Raji (cell line): ENCODE measurements around the gene SIRT5.

Experiments used
- POLR2A ChIP-seq: IDR thresholded peaks from 2 replicates; pipeline ENCODE4 v1.6.1; 2011; ENCODE audit warnings: low read depth, low read length, control low read depth; ENCODE audit not compliant: insufficient read depth

The SIRT5 gene

GRCh38 chr6:13633343-13633742 lies 58.9 kb downstream of the SIRT5 start:
- no peak for TF ChIP-seq POLR2A

DNA sequence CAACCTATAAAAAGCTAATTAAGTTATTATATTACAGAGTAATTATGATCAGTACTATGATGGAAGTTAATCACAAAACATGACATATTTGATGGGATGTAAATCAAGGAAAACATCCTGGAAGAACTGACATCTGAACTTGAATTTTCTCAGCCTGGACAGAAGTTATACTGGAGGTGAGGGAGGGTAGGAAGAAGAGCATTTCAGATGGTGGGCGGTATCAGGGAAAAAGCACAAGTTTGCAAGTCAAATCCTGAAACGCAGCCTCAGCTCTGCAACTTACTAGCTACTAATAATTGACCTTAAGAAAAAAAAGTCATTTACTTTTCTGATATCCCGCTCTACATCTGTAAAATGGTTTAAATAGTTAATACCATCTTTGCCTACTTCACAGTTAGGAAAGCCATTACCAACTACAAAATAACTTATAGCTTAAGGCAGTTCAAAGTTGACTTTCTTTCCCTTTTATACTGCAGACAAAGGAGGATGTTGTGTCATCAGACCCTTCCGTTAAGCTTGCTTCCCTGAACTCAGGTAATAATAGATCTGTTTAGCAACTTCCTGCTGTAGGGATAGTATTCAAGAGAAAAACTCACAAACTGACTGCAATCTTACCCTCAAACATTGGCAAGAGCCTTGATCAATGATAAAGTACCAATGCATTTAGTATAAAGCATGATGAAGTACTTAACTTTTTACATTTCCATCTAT lies 61.7 kb downstream of the SIRT5 start:
- no peak for TF ChIP-seq POLR2A

DNA sequence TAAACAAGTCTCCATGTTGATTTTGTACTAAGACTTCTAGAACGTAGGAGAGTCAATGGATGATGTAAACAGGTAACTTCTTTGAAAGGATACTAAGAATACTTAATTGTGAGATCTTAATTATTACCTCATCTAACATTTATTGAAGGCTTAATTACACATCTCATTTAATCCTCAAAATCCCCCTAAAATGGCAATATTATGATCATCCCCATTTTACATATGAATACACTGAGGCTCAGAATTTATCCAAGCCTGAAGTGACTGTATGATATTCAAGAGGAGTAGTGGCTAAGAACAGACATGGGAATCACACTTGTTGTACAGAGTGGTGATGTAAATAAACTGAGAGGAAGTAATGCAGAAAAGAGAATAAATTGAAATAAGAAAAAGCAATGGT lies 63.6 kb downstream of the SIRT5 start:
- no peak for TF ChIP-seq POLR2A

DNA sequence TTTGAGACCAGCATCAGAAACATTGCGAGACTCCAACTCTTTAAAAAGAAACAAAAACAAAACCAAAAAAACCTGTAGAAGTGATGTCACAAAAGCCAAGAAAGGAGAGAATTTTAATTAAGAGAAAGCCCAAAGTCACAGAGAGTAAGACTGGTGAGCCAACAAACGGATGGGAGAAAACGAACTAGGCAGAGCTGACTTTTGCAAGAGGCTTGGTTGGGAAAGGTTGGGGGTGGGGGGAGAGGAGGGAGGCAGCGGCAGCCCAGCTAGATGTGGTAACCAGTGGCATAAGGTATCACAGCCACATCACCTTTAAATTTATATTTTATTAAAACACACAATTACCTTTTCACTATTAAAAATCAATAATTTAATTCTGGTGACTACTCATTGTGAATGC lies 64.2 kb downstream of the SIRT5 start:
- TF ChIP-seq POLR2A, result no peak

- TF ChIP-seq POLR2A, result no peak
Measured at GRCh38 chr6:13641315-13641714, 66.9 kb downstream of the SIRT5 start.

GRCh38 chr6:13643125-13643524 lies 68.7 kb downstream of the SIRT5 start:
- no peak for TF ChIP-seq POLR2A

GRCh38 chr6:13648850-13649249 lies 74.4 kb downstream of the SIRT5 start:
- no peak for TF ChIP-seq POLR2A

DNA sequence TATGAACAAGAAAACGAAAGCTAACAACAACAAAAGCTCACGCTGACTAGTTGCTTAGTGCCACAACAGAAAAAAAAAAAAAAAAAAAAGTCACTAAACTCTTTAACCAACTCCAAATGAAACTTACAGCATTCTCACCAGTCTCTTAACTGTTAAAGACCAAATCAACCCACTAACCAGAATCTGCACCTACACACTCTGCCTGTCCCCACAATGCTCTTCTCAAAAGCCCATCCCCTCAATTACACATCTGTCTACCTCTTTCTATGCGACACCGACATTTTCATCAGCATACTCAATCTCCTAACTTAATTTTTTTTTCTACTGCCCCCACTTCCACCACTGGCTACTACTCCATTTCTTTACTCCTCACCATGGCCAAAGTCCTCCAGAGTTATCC lies 75.0 kb downstream of the SIRT5 start:
- TF ChIP-seq POLR2A, result no peak

DNA sequence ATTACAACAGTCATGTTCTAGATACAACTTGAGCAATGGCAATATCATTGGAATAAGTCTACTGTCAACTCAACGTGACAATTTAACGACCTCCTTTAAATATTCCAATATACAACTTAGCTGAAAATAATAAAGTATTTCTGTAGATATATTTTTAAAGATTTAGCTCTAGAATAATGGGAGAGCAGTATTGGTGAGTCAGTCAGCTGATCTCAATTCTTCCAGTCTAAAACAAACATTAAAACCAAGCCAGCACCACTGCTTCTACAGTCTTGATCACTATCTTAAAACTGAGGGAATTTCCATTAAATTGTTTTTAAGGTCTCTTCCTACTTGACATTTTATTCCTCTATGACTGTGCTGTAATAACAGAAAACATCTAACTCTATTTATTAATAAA lies 78.9 kb downstream of the SIRT5 start:
- TF ChIP-seq POLR2A, result no peak

DNA sequence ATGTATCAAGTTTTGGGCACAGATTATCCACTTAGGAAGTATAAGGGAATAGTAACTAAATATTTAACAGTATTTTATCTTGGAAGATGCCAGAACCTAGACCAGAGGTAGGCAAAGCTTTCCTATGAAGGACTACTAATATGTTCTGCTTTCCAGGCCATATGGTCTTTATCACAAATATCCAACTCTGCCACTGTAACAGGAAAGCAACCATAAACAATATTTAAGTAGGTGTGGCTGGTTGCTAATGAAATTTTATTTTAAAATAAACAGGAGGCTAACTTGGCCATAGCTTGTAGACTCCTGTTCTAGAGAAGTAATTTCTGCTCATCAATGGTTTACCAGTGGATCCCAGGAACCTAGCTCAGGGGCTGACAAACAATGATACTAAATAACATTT lies 80.1 kb downstream of the SIRT5 start:
- TF ChIP-seq POLR2A, result no peak

GRCh38 chr6:13655700-13656099 lies 81.3 kb downstream of the SIRT5 start:
- no peak for TF ChIP-seq POLR2A

DNA sequence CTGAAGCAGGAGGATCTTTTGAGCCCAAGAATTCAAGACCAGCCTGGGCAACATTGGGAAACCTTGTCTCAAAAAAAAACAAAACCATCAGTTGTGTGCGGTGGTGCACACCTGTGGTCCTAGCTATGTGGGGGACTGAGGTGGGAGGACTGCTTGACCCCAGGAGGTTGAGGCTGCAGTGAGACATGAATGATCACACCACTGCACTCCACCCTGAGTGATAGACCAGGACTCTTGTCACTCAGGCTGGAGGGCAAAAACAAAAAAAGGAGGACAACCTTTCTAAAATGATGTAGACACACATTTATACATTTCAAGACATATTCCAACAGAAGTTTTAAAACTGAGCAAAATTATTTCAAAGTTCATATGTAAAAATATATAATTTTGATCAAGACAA lies 85.9 kb downstream of the SIRT5 start:
- no peak for TF ChIP-seq POLR2A

DNA sequence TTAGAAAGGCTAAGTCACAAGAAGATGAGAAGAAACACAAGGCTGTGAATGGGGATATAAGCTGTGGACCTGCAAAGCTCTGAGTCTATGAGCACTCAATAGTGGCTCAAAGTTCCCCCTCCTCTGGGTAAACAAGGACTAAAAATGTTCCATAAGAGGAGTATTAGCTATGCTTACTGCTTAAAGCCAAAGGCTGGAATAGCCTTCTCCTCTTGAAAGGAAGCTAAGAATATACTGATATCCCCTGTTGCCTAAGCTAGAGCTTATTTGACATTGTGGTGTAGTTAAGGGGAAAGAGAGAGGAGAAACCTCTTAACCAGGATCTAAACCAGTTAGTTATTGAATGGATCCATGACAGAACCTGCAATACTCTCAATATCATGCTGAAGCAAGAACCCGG lies 86.5 kb downstream of the SIRT5 start:
- no peak for TF ChIP-seq POLR2A

DNA sequence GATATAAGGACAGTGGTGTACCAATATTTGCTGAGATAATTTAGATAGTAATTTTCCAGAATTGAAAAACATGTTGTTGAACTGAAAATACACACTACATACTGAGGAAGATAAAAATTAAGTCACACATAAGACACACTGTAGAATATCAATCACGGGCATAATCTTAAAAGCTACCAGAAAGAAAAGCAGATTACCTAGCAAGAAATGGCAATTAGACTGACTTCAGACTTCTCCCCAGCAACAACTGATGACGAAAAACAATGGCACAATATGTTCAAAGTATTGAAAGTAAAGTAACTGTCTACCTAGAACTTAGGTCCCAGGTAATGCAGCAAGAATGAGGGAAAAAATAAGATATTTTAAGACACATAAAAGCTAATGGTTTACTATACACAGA lies 87.2 kb downstream of the SIRT5 start:
- TF ChIP-seq POLR2A, result no peak

- no peak for TF ChIP-seq POLR2A
Measured at GRCh38 chr6:13662651-13663334, 88.4 kb downstream of the SIRT5 start.

DNA sequence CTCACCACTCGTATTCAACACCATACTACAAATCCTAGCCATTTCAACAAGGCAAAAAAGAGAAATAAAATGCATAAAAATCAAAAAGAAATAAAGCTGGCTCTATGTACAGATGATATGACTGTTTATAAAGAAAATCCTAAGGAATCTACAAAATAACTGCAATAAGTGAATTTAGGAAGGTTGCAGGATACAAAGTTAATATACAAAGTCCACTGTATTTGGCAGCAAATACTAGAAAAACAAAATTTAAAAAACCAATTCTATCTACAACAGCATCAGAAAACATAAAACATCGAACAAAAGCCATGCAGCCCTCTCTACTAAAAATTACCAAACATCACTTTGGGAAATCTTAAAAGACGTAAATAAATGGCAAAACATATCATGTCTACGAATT lies 89.6 kb downstream of the SIRT5 start:
- TF ChIP-seq POLR2A, result no peak
